C1 segment of cervical spinal cord (tissue), 14 donors: Measurements from ENCODE around the gene AKT2.
"Not testable (repeated sequence)": the region's sequence is repeated elsewhere in the genome, so short reads cannot be mapped to it uniquely, and the experiment has no call there.

Source experiments
- DNase-seq, 14 donors: peaks; one replicate each; lab custom pipeline; 2025; lab: John Stamatoyannopoulos, UW

AKT2 gene

DNA sequence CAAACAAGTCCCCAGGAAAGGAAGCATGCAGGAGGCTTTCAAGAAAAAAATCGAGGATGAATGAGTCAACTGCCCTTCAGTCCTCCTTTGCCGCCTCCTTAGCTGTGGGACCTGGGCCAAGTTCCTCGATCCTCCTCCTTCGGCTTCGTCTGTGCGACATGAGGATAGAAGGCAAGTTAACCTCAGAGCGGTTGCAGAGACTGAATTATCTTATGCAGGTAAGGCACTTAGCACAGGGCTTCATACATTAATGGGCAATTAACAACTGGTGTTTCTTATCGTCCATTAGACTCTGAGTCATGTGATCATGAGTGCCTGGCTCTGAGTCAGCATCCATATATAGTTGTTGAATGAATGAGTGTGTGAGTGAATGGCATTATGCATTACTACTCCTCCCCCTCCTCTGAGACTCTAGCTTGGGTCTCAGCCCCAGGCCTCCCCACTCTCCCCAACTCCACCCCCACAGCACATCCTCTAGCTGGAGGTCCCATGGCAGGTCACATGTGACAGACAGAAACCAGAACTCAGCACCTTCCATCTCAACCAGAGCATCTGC, 65.3 kb downstream of the AKT2 start:
- DNase-seq = no peak

DNA sequence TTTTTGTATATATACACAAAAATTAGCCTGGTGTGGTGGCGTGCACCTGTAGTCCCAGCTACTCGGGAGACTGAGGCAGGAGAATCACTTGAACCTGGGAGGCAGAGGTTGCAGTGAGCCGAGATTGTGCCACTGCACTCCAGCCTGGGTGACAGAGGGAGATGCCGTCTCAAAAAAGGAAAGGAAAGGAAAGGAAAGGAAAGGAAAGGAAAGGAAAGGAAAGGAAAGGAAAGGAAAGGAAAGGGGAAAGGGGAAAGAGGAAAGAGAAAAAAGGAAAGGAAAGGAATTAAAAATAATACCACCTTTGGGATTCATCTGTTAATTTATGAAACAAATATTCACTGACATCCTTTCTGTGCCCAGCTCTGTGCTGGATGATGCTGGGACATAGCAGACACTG, 66.1 kb downstream of the AKT2 start:
- DNase-seq = not testable (repeated sequence)

GRCh38 chr19:40217934-40218890, 66.9 kb downstream of the AKT2 start, which contains the start of gene TTC9B:
TTC9B (minus strand) TSS chr19:40218384; CDS start chr19:40218381, 3 bp downstream.
- peak in 8 of 14 donors; percentile 3 to 71 (median 23) for DNase-seq

DNA sequence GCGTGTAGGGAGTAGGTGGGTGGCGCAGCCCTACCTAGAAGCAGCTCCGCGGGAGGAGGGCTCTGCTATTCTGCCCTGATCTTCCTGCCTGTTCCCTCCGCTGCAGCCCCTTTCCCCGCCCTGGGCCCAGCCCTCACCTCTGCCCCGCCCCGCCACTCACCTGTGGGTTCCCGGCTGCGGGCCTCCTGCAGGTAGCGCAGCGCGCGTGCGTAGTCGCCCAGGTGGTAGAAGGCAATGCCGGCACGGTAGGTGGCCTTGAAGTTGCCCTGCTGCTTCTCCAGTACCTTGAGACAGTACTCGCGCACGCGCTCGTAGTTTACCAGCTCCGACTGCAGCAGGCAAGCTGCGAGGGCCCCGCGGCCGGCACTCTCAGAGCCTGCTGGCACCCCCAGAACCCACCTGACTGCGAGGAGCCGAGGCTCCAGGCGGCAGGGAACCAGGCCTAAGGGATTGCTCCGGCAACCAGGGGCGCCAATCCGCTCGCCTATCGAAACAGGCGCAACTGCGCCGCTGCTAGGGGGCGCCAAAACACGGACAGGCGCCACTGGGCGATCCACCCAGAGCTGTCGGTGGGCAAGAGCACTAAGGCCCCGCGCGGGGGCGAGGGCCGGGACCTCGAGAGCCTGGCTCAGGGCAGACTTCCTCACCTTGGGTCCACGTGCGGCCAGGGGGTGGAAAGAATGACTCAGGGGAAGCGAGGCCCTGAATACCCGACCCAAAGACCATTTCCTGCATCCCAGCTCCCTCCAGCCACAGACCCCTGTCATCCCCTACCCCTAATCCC, 67.9 kb downstream of the AKT2 start:
- DNase-seq = peak in 1 of 14 donors; percentile 52

DNA sequence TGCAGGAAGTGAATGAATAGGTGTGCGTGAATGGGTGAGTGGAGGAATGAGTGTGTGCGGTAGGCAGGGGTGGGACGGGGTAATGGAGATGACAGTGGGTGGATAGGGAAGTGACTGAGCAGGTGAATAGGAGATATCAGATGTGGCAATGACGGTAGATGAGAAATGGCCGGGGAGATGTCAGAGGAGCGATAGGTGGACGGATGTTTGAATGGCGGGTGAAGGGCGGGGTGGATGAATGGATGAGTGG, 68.4 kb downstream of the AKT2 start:
- DNase-seq = peak in 1 of 14 donors; percentile 47

DNA sequence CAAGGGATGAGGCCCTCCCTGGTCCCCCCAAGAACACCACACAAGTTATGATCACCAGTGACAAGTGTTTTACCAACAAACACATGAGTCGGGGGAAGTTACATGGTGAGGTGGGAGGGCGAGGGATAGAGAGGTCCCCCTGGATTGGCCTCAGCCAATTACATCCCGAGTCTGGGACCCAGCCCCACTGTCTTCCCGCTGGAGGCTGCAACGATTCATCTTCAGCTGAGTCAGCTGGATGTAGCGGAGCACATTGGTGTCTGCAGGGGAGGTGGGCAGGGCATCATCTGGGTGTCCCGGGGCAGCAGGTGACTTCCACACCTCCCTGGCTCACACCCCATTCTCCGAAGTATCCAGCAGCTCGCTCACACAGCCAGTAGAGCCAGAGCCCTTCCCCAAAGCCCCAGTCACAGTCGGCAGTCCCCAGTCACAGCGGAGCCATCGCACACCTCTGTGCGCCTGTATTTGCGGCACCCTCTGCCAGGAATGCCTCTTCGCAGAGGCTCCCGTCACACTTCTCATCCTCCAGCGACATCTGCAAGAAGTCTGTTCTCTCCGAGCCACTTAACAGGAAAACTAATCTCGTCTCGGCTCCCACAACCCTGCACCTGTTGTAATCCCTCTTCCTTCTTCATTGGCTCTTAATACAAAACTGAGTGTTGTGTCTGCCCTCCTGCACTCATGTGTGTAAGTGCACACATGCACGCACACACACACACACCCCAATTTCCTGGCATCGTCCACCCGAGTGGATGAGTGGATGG, 69.0 kb downstream of the AKT2 start:
- DNase-seq = no peak

DNA sequence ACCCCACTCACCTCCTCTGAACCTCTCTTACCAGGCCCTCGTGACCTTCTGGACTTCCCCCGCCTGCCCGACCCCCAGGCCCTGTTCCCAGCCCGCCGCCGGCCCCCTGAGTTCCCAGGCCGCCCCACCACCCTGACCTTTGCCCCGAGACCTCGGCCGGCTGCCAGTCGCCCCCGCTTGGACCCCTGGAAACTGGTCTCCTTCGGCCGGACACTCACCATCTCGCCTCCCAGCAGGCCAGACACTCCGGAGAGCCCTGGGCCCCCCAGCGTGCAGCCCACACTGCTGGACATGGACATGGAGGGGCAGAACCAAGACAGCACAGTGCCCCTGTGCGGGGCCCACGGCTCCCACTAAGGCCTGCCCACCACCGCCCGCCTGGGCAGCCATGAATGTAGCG, 70.2 kb downstream of the AKT2 start:
- DNase-seq = no peak

GRCh38 chr19:40213882-40214570, 71.1 kb downstream of the AKT2 start:
- DNase-seq = no peak

DNA sequence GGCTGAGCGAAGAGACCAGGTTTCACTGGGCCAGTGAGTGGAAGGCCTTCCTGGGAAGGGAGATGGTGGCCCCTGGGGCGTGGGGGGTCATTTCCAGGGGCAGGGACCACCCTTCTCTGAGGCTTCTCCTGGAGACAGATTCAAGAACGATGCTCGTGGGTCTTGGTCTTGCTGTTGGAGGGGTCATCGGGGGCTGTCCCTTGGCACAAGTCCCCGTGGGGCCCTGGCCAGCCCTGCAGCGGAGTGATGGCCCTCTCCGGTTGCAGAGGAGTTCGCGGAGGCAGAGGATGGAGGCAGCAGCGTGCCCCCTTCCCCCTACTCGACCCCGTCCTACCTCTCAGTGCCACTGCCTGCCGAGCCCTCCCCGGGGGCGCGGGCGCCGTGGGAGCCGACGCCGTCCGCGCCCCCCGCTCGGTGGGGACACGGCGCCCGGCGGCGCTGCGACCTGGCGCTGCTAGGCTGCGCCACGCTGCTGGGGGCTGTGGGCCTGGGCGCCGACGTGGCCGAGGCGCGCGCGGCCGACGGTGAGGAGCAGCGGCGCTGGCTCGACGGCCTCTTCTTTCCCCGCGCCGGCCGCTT, 71.8 kb downstream of the AKT2 start:
- no peak for DNase-seq

DNA sequence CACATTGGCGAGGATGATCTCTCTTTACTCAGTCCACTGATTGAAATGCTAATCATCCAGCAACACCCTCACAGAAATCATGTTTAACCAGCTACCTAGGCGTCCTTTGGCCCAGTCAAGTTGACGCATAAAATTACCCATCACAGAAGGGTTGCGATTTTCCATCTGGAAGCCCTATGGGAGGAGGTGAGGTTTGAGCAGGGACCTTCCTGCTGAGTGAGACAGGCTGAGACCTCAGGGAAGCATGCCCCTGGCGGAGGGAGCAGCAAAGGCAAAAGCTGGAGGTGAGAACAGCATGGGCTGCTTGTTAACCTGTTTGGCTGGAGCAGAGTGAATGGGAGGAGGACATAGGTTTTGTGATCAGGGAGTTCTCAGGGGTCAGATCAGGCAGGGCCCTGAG, 74.3 kb downstream of the AKT2 start:
- DNase-seq = no peak

DNA sequence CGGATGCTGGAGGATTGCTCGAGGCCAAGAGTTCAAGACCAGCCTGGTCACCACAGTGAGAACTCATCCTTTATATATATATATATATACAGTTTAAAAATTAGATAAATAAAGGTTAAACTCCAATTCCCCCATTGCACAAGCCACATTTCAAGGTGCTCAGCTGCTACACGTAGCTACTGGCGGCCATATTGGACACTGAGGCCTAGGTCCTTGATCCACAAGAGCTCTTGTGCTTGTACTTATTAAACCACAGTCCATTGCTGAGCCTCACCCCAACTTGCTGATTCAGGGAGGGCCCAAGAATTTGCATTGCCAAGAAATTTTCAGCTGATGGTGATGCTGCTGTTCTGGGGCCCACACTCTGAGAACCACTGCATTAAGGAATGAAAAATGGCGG, 76.5 kb downstream of the AKT2 start:
- no peak for DNase-seq

DNA sequence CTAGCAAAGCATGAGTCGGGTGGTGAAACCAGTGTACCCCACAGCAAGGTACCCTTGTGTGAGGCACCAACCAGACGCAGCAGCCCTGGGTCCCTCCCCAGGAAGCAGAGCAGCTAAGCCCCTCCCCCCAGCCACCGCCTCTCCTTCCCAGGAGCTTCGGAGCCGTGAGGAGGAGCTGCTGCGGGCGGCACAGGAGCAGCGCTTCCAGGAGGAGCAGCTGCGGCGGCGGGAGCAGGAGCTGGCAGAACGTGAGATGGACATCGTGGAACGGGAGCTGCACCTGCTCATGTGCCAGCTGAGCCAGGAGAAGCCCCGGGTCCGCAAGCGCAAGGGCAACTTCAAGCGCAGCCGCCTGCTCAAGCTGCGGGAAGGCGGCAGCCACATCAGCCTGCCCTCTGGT, 79.4 kb downstream of the AKT2 start:
- DNase-seq = no peak

- no peak for DNase-seq
These were observed 80.8 kb downstream of the AKT2 start for GRCh38 chr19:40204381-40204780.

GRCh38 chr19:40200341-40201099, 84.6 kb downstream of the AKT2 start:
- DNase-seq = peak in 3 of 14 donors; percentile 12 to 44 (median 20)

DNA sequence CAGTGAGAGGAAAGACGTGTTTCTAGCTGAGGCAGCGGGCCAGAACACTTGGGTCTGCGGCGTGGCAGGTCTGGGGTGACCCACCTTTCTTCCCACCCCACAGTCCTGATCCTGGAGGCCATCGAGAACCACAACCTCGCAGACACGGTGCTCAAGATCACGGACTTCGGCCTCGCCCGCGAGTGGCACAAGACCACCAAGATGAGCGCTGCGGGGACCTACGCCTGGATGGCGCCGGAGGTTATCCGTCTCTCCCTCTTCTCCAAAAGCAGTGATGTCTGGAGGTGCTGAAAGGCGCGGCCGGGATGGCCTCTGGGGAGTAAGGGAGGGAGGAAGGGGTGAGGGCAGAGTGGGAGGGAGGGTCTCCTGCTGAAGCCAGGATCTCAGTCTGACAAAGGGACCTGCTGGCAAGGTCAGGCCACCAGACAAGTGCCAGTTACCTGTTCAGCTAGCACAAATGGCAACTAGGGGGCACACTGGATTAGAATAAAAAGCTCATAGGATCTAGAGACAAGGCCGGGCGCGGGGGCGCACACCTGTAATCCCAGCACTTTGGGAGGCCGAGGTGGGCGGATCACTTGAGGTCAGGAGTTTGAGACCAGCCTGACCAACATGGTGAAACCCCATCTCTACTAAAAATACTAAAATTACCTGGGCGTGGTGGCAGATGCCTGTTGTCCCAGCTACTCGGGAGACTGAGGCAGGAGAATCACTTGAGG, 86.7 kb downstream of the AKT2 start:
- no peak for DNase-seq

GRCh38 chr19:40193587-40193849, 91.6 kb downstream of the AKT2 start:
- DNase-seq = no peak

- DNase-seq = peak in 1 of 14 donors; percentile 20
These were observed 92.2 kb downstream of the AKT2 start for GRCh38 chr19:40192758-40193586.

DNA sequence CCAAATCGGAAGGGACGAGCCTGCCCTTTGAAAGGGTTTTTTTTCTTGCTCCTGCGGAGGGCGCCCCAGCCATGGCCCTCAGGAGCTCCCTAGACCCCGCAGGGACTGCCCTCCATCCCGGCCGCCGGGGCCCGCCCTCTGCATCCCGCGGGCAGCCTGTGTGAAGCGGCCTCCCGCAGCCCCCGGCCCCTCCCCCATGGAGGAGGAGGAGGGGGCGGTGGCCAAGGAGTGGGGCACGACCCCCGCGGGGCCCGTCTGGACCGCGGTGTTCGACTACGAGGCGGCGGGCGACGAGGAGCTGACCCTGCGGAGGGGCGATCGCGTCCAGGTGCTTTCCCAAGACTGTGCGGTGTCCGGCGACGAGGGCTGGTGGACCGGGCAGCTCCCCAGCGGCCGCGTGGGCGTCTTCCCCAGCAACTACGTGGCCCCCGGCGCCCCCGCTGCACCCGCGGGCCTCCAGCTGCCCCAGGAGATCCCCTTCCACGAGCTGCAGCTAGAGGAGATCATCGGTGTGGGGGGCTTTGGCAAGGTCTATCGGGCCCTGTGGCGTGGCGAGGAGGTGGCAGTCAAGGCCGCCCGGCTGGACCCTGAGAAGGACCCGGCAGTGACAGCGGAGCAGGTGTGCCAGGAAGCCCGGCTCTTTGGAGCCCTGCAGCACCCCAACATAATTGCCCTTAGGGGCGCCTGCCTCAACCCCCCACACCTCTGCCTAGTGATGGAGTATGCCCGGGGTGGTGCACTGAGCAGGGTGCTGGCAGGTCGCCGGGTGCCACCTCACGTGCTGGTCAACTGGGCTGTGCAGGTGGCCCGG, 93.1 kb downstream of the AKT2 start:
- DNase-seq = peak in 7 of 14 donors; percentile 5 to 55 (median 37)
